Tibial nerve (tissue), 4 donors: Measurements from ENCODE around the gene PIMREG.

Source experiments
- CTCF ChIP-seq, 5 experiments: fragments of 200-600 bp in 3 of 5; fragments of 450-650 bp in 2 of 5; sonication (generic) in 3 of 5; IDR thresholded peaks; one replicate each; pipeline ENCODE4 v1.5.1; 2016 to 2019; ENCODE audit warnings: antibody characterized with exemption in 5 of 5, mild to moderate bottlenecking in 3 of 5, moderate library complexity in 2 of 5
- EP300 ChIP-seq, 2 donors: sonication (generic); formaldehyde crosslinking; IDR thresholded peaks; one replicate each; pipeline ENCODE4 v1.6.1; 2017; ENCODE audit warnings: antibody characterized with exemption in 2 of 2, mild to moderate bottlenecking in 1 of 2
- POLR2A ChIP-seq, 2 donors: fragments of 450-650 bp; IDR thresholded peaks; one replicate each; pipeline ENCODE4 v1.6.1; 2017; ENCODE audit warnings: antibody characterized with exemption in 2 of 2, mild to moderate bottlenecking in 2 of 2, moderate library complexity in 2 of 2

GRCh38 chr17:6491071-6491700, 46.9 kb downstream of the PIMREG start:
- TF ChIP-seq POLR2A (IDR thresholded peaks at IDR 0.05) (no peak), CTCF (IDR thresholded peaks at IDR 0.05) (no peak), EP300 (IDR thresholded peaks at IDR 0.05) (no peak)
